Glutamatergic neuron (in vitro differentiated cells): ENCODE results near the gene SYS1. TPM values are rescaled to one million over a fixed set of nuclear protein-coding genes. Genes with fewer than 3 reads are reported as not detected.

ENCODE experiments used
- DNase-seq: peaks from one replicate; pipeline ENCODE4 v3.0.0; 2022
- H3K27ac Mint-ChIP-seq: one replicate; pipeline ENCODE4 v1.8.0; 2020; ENCODE audit warnings: mild to moderate bottlenecking, mixed read lengths, inconsistent platforms; ENCODE audit not compliant: unreplicated experiment
- H3K27me3 Mint-ChIP-seq: one replicate; pipeline ENCODE4 v1.8.0; 2020; ENCODE audit warnings: mild to moderate bottlenecking, moderate library complexity, mixed read lengths, inconsistent platforms; ENCODE audit not compliant: unreplicated experiment
- H3K36me3 Mint-ChIP-seq: one replicate; pipeline ENCODE4 v1.8.0; 2020; ENCODE audit warnings: mild to moderate bottlenecking, mixed read lengths, inconsistent platforms; ENCODE audit not compliant: unreplicated experiment
- H3K4me1 Mint-ChIP-seq: one replicate; pipeline ENCODE4 v1.8.0; 2020; ENCODE audit warnings: mild to moderate bottlenecking, low read depth, mixed read lengths, inconsistent platforms; ENCODE audit not compliant: unreplicated experiment
- H3K4me3 Mint-ChIP-seq: one replicate; pipeline ENCODE4 v1.8.0; 2020; ENCODE audit warnings: mild to moderate bottlenecking, mixed read lengths, inconsistent platforms; ENCODE audit not compliant: unreplicated experiment
- H3K9me3 Mint-ChIP-seq: one replicate; pipeline ENCODE4 v1.8.0; 2020; ENCODE audit warnings: mild to moderate bottlenecking, moderate library complexity, mixed read lengths, inconsistent platforms; ENCODE audit not compliant: unreplicated experiment
- CTCF ChIP-seq: fragments of 200-600 bp; sonication (generic); IDR thresholded peaks from one replicate; pipeline ENCODE4 v1.5.0; 2021; ENCODE audit not compliant: partially characterized antibody, unreplicated experiment
- total RNA-seq: library from RNA; stranded (reverse); fragmentation: NEBNext Ultra II Directional; extraction: Animal tissue kit (Norgen Biotek cat#: 25700); gene quantifications from one replicate; pipeline ENCODE4 v1.2.1, GENCODE V29; 2021; ENCODE audit not compliant: unreplicated experiment

SYS1 gene
- total RNA-seq, 1 donor from 2014 or later: 17.7 TPM

DNA sequence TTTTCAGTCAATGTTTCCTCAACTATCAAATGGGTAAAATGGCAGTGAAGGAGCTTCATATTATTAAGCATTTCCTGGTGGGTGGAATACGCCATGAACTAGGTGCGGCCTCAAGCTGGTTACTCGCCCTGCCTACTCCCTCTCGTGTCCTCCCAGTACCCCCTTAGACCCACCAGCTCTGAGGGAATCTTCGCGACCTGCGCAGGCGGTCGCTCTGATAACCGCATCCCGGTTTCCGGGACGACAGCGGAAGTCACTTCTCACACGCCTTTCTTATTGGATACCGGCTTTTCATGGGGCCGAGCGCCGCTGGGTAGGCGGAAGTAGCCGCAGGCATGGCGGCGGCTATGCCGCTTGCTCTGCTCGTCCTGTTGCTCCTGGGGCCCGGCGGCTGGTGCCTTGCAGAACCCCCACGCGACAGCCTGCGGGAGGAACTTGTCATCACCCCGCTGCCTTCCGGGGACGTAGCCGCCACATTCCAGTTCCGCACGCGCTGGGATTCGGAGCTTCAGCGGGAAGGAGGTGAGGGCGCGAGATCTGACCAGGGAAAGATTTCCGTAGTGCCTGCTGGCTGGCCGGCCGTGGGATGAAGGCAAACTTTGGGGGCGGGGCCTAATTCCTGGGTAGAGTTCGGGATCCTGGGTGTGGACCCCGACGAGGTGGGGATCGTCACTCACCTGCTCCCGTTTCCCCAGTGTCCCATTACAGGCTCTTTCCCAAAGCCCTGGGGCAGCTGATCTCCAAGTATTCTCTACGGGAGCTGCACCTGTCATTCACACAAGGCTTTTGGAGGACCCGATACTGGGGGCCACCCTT, 53.1 kb downstream of the SYS1 start, which contains the start of gene PIGT:
Gene PIGT, plus strand, starts transcription at position 320 of the 816 bp plus-strand sequence. Its CDS starts 16 bp downstream, at position 336.
- no peaks in the 10 kb centered on the region for H3K9me3 Mint-ChIP-seq
- peak within 1 kb of the TSS; percentile 93 for H3K4me3 Mint-ChIP-seq
- no peaks in the 10 kb centered on the region for H3K36me3 Mint-ChIP-seq
- peaks cover 4% of the 10 kb centered on the region for H3K27me3 Mint-ChIP-seq
- H3K27ac Mint-ChIP-seq: no peak within 1 kb of the TSS
- peak; percentile 84 for DNase-seq
- H3K4me1 Mint-ChIP-seq: peaks cover 5% of the 10 kb centered on the region
- TF ChIP-seq CTCF: no peak

GRCh38 chr20:45416917-45417316, 54.0 kb downstream of the SYS1 start:
- peaks cover 5% of the 10 kb centered on the region for H3K4me1 Mint-ChIP-seq
- peaks cover 2% of the 10 kb centered on the region for H3K9me3 Mint-ChIP-seq

More at GRCh38 chr20:45416917-45417316, 54.0 kb downstream of the SYS1 start:
- Mint-ChIP-seq H3K27ac (no peak overlapping the region), H3K4me3 (peak overlapping the region; percentile 93), H3K36me3 (no peaks in the 10 kb centered on the region), H3K27me3 (peaks cover 4% of the 10 kb centered on the region)
- TF ChIP-seq CTCF: no peak
- no peak for DNase-seq

Other genes starting within 250 kb of the SYS1 start
- not detected for gene WFDC5, start 248.0 kb upstream of the SYS1 start, total RNA-seq
- not detected for gene WFDC12, start 238.7 kb upstream of the SYS1 start, total RNA-seq
- gene PI3, start 188.3 kb upstream of the SYS1 start, total RNA-seq: not detected
- not detected for gene SEMG1, start 156.1 kb upstream of the SYS1 start, total RNA-seq
- not detected for gene SEMG2, start 141.8 kb upstream of the SYS1 start, total RNA-seq
- not detected for gene SLPI, start 108.6 kb upstream of the SYS1 start, total RNA-seq
- gene RBPJL, start 56.3 kb upstream of the SYS1 start, total RNA-seq: not detected
- gene MATN4, start 54.9 kb upstream of the SYS1 start, total RNA-seq: not detected
- gene SDC4, start 14.7 kb upstream of the SYS1 start, total RNA-seq: 0.61 TPM
- not detected for gene TP53TG5, start 15.2 kb downstream of the SYS1 start, total RNA-seq
- 4.1 TPM for gene DBNDD2, start 45.1 kb downstream of the SYS1 start, total RNA-seq
- gene PIGT, start 53.0 kb downstream of the SYS1 start, total RNA-seq: 55.5 TPM
- gene WFDC2, start 106.6 kb downstream of the SYS1 start, total RNA-seq: 4.8 TPM
- gene SPINT3, start 152.5 kb downstream of the SYS1 start, total RNA-seq: not detected
- not detected for gene WFDC6, start 176.3 kb downstream of the SYS1 start, total RNA-seq
- gene EPPIN, start 184.2 kb downstream of the SYS1 start, total RNA-seq: not detected
- not detected for gene WFDC8, start 216.1 kb downstream of the SYS1 start, total RNA-seq